Stimulated activated CD4-positive, alpha-beta T cell treated with anti-CD3 and anti-CD28 coated beads, Interleukin-1b, Interleukin-23, amount 100 ng/mL, for 4 hours (primary cell): ENCODE data around the gene AUTS2.

Experiments
- DNase-seq, 2 donors: peaks; one replicate each; pipeline ENCODE4 v3.0.0-alpha.2; 2020; ENCODE audit warnings: low read depth in 2 of 2

AUTS2 gene

GRCh38 chr7:70693686-70694433 is 1095.6 kb downstream of the AUTS2 start:
- peak; percentile 43 to 46 for DNase-seq

GRCh38 chr7:70694434-70694970 is 1096.2 kb downstream of the AUTS2 start:
- no peak for DNase-seq

- no peak for DNase-seq
Observed at GRCh38 chr7:70694971-70695794, 1096.9 kb downstream of the AUTS2 start.

GRCh38 chr7:70695795-70696083 is 1097.5 kb downstream of the AUTS2 start:
- DNase-seq, result no peak

- DNase-seq, result no peak
Observed at GRCh38 chr7:70696201-70696754, 1098.0 kb downstream of the AUTS2 start.

GRCh38 chr7:70698219-70698832 is 1100.1 kb downstream of the AUTS2 start:
- no peak for DNase-seq

- DNase-seq, result no peak
Observed at GRCh38 chr7:70699271-70699670, 1101.0 kb downstream of the AUTS2 start.

- no peak for DNase-seq
Observed at GRCh38 chr7:70700055-70700940, 1102.0 kb downstream of the AUTS2 start.

GRCh38 chr7:70700941-70701425 is 1102.7 kb downstream of the AUTS2 start:
- DNase-seq, result no peak

- no peak for DNase-seq
Observed at GRCh38 chr7:70701477-70701876, 1103.2 kb downstream of the AUTS2 start.

- DNase-seq, result no peak
Observed at GRCh38 chr7:70701991-70702390, 1103.7 kb downstream of the AUTS2 start.

- DNase-seq, result no peak
Observed at GRCh38 chr7:70703785-70704184, 1105.5 kb downstream of the AUTS2 start.

GRCh38 chr7:70704831-70705346 is 1106.6 kb downstream of the AUTS2 start:
- DNase-seq, result no peak

- DNase-seq, result no peak
Observed at GRCh38 chr7:70706204-70706603, 1107.9 kb downstream of the AUTS2 start.

- no peak for DNase-seq
Observed at GRCh38 chr7:70706698-70707097, 1108.4 kb downstream of the AUTS2 start.

- no peak for DNase-seq
Observed at GRCh38 chr7:70707823-70708243, 1109.6 kb downstream of the AUTS2 start.

- DNase-seq, result no peak
Observed at GRCh38 chr7:70710011-70710480, 1111.8 kb downstream of the AUTS2 start.

GRCh38 chr7:70710651-70711050 is 1112.4 kb downstream of the AUTS2 start:
- DNase-seq, result no peak

- DNase-seq, result no peak
Observed at GRCh38 chr7:70711452-70711851, 1113.2 kb downstream of the AUTS2 start.

- no peak for DNase-seq
Observed at GRCh38 chr7:70712942-70713341, 1114.7 kb downstream of the AUTS2 start.
